H1 (cell line): Measurements from ENCODE around the gene S1PR1. TPM values are rescaled to one million over a fixed set of nuclear protein-coding genes. Genes with fewer than 3 reads are reported as not detected.

Experiments
- JUND ChIP-seq: IDR thresholded peaks from 2 replicates; pipeline ENCODE4 v1.6.1; 2011; ENCODE audit warnings: mild to moderate bottlenecking, improper control_type of control experiment, low read length
- NRF1 ChIP-seq: IDR thresholded peaks from 2 replicates; pipeline ENCODE4 v1.6.1; 2011; ENCODE audit warnings: mild to moderate bottlenecking, low read depth, low read length, improper control_type of control experiment
- RFX5 ChIP-seq: IDR thresholded peaks from 2 replicates; pipeline ENCODE4 v1.6.1; 2011; ENCODE audit warnings: low read depth, low read length, improper control_type of control experiment, borderline replicate concordance
- SP4 ChIP-seq: IDR thresholded peaks from 2 replicates; pipeline ENCODE4 v1.6.1; 2012; ENCODE audit warnings: low read length, inconsistent platforms
- SUZ12 ChIP-seq: fragments of 200-600 bp; sonication (generic); IDR thresholded peaks from 2 replicates; pipeline ENCODE4 v1.6.1; 2012; ENCODE audit warnings: mild to moderate bottlenecking, inconsistent platforms, low read length, moderate library complexity, mixed read lengths
- polyA plus RNA-seq, 7 experiments: library from polyadenylated mRNA; depleted of rRNA in 3 of 7; stranded (reverse) in 5 of 7; unstranded in 2 of 7; fragments of >200 nt in 5 of 7; fragments of 200-250 nt in 2 of 7; gene quantifications; 1 replicate in 5 of 7; 2 replicates in 1 of 7; 4 replicates in 1 of 7; pipeline versions ENCODE4 v1.2.1 to v1.2.3, GENCODE V29; 2011 to 2013; ENCODE audit warnings: missing spikeins in 2 of 7, mixed read lengths in 2 of 7
- total RNA-seq: library from RNA; stranded (reverse); fragmentation: NEBNext Ultra II Directional; extraction: Animal tissue kit (Norgen Biotek cat#: 25700); gene quantifications from 2 replicates; pipeline ENCODE4 v1.2.1, GENCODE V29; 2021

The S1PR1 gene
- total and polyA plus RNA-seq, 2 of the 8 experiments (the other 6 are each of a cell fraction or from before 2014, with no cell fraction given) = 3.5 to 5.5 TPM

- TF ChIP-seq JUND = no peak
- TF ChIP-seq NRF1 = no peak
- TF ChIP-seq SUZ12 = no peak
- TF ChIP-seq RFX5 = no peak
- TF ChIP-seq SP4 = no peak
These were observed 10.8 kb downstream of the S1PR1 start (continued) for GRCh38 chr1:101247404-101248287.
